Renal cortex interstitium (tissue), 11 donors: ENCODE data around the gene MED31. TPM values are rescaled to one million over a fixed set of nuclear protein-coding genes. Genes with fewer than 3 reads are reported as not detected.

Source experiments
- DNase-seq, 11 donors: peaks; one replicate each; pipeline ENCODE4 v3.0.0-alpha.2; 2013; ENCODE audit warnings: low read depth in 9 of 11, low spot score in 4 of 11; ENCODE audit errors: extremely low read depth in 1 of 11
- polyA plus RNA-seq, 3 donors: library from polyadenylated mRNA; unstranded; fragments of 120-200 nt; gene quantifications; one replicate each; pipeline ENCODE4 v1.2.1, GENCODE V29; 2013; ENCODE audit not compliant: insufficient read length in 3 of 3

The MED31 gene
- polyA plus RNA-seq, 3 donors: 23.2 to 26.7 (median 24.7) TPM

DNA sequence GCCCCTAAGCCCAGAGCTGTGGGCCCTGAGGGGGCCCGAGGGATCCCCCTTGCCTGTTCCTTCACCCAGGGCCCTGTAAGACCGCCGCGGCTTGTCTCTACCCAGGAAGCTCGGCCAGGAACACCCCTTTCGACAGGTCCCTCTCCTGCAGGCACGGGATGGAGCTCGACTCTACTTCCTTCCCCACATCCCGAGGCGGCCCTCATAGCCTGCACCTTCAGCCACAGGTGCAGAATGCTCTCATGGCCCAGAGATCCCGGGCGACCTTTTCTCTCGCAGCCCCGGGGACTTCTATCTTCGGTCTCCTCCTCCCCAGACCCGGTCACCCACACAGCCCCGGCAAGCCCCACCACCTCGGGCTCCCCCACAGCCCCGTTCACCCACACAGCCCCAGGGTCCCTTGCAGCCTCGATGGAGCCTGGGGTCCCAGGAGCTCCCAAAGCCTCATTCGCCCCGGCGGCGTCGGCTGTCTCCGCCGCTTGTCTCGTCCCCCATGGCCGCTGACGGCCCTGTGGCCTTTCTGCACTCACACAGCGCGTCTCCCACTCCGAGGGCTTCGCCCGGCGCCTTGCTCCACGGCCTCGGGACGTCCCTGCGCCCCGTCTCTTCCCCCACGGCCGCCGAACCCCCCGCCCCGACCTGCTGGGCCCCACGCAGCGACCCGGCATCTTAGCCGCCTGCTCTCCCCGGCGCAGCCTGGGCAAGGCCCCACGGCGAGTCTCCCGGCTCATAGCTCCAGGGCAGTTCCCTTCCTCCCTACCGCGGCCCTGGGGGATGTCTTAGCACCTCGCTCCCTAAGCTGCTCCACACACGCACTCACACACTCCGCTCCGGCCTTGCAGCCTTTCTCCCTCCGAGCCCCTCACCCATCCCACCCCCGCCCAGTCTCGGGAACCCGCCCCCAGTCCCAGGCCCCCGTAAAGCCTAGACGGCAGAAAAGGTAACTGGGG lies 11.5 kb downstream of the MED31 start:
- no peak for DNase-seq

DNA sequence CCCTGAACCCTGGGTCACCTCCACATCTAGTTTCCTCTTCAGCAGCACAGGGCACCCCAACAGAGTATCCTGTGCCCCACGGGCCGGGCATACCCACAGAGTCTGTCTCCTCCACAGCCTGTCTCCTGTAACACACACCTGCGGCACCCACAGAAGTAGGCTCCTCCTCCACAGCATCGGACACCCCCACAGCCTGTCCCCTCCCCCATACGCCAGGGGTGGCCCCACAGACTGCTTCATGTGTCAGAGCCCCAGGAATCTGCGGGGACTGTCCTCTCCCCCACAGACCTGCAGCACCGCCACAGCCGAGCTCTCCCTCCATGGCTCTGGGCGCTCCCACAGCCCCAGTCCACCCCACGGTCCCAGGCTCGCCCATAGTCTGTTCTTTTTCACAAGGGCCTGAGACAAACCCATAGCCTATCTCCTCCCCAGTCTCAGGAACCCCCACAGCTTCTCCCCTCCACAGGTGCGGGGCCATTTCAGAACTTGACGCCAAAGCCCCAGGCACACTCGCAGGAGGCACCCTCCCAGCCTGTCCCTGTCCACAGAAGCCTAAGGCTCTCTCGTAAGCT lies 12.3 kb downstream of the MED31 start:
- no peak for DNase-seq

DNA sequence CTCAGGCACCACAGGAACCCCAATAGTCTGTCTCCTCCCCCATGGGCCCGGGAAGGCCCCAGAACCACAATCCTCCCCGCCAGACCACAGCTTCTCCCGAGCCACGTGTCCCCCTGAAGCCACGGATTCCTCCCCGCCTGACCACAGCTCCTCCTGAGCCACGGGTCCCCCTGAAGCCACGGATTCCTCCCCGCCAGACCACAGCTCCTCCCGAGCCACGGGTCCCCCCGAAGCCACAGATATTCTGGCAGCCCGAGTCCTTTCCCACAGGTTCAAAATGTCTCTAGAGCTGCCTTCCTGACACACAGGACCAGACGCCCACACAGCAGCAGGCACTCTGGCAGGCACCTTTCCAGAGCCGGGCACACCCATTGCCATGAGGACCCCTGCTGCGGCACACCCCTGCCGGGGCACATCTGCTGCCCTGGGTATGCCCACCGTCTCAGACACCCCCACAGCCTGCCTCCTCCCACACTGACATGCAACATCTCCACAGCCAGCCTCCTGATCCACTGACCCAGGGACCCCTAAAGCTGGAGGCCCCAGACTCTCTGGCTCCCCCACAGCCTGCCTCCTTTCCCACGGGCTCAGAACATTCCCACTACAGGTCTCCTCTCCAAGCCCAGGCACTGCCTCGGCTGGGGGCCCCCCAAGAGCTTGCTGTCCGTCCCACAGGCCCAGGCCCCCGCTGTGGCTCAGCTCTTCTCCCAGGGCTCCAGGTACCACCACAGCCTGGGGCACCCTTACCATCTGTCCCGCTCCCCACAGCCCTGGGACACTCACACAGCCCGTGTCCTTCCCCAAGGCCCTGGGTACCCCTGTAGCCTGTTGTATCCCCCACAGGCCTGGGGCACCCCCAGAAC lies 13.1 kb downstream of the MED31 start:
- no peak for DNase-seq

DNA sequence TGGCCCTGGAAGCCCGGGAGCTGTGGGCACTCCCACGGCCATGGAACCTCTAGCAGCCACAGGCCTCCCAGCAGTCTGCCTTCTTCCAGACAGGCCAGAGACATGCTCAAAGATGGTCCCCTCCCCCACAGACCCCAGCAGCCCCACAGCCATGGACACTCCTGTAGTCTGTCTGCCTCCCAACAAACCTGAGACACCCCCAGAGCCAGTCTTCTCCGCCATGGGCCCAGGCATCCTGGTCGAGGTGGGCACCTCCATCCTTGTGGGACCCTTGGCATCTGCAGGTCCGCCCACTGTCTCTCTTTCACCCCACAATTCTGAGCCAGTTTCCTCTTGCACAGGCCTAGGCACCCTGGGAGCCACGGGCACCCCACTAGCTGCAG lies 14.0 kb downstream of the MED31 start:
- DNase-seq: no peak

DNA sequence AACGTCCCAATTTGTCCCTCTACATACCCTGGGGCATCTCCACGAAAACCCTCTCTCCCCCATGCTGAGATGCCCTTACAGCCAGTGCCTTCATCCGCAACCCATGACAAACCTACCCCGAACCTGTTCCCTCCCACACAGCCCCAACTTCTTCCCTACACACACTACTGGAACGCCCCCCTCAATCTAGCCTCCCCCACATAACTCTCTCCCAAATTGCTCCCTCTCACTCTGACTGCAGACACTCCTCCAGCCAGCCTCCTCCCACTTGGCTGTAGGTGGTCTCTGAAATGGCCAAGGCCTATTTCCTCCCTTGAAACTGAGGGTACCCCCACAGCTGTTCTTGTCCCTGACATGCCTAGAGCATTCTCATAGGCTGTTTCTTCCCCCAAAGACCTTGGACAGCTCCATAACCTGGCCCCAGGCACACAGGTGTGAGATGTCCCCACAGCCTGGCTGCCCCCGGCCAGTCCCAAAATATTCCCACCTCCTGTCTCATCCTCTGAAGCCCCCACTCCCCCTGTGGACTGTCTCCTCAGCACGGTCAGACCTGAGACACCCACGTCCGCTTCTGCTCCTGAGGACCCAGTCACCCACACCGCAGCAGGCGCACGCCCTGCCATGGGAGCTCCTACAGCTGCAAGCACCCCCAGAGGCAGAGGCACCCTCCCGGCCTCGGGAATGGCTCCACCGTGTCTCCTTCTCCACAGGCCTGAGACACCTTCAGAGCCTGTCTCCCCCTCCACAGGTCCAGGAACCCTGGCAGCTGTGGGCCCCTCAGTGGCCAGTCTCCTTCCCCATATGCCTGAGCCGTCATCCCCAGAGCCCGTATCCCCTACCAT lies 14.6 kb downstream of the MED31 start:
- DNase-seq: no peak

DNA sequence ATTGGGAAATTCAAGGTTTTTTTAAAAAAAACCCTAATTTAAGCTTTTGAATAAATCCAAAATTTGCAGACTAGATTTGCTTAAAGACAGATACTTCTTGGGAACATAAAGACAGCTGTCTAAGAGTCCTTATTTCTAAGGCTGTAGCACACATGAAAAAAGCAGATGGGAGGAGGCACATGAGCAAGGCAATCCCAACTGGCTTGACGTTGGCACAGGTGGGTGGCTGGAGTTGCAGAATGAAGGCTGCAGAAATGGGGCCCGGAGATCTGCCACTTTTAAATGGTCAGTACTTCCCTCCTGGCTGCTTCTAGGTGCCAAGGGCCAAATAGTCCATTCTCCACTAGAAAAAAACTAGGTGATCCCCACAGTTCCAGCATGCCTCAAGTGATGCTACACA lies 15.3 kb downstream of the MED31 start:
- no peak for DNase-seq

DNA sequence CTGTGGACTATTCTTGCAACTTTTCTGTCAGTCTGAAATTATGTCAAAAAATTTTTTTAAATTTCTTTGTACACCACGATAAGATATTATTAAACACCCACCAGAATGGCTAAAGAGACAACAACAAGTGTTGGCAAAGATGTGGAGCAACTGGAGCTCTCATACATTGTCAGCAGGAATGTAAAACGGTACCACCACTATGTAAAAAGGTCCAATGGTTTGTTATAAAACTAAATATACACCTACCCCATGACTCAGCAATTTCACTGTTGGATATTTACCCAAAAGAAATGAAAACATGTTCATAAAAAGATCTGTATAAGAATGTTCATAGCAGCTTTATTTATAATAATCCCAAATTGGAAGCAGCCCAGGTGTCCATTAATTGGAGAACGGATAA lies 18.1 kb downstream of the MED31 start:
- DNase-seq: no peak

DNA sequence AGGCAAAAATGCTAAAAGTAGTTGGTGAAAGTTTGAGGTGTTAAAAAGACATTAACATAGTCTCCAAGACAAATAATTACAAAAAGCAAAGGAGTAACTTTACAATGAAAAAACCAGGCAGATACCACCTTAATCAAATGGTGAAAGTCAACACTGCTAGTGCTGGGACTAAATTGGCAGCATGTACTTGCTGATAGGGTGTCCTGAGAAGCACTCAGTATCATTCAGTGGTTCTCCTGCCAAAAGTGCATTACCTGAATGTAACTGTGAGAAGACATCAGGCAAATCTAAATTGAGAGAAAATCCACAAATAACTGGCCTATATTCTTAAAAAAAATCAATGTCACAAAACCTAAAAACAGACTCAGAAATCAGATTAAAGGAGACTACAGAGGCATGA lies 18.9 kb downstream of the MED31 start:
- DNase-seq: no peak

DNA sequence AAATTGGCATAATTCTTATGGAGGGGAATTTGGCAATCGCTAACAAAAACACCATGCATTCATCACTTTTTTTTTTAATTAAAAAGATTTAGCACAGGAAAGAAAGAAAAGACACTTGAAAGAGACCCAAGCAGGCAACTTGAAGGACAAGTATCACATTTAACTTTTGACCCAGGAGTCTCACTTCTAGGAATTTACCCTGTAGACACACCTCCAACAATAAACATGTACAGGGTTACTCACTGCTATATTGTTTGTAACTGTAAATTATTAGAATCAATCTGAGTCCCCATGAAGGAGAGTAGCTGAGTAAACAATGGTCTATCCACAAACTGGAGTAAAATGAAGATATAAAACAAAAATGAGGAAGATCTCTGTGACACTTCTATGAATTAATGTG lies 21.0 kb downstream of the MED31 start:
- no peak for DNase-seq

DNA sequence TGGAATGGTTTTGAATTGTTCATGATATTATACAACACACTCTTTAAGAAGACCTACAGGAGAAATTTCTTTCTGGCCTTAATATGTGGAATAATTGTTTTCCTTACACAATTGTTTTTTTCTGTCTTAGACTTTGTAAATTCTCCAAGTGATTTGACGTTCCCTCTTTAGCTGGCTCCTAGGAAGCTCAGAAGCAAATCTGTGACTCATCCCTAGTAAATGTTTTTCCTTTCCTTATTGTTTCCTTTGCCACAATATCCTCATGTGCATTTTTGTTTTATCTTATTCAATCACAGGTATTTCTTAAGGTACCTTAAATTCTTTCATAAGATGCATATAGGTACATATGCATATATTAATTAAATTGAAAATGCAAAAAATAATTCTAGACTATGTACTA lies 24.4 kb downstream of the MED31 start:
- DNase-seq: no peak

DNA sequence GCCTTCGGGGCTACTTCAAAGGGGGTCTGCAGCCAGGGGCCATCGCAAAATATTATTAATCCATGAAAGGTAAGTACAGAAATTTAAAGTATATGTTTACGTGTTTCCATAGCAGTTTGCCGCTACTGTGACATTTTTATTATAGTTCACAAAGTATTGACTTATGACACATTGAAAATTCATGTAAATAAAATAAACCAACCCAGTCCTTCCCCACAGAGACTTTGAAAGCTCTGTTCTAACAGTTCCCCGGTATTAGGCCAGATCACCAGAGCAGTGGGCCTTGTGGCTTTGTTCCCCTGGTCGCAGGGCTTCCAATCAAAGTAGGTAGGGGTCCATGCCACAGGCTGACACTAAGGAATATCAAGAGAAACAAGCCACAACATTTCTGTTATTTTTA lies 24.8 kb downstream of the MED31 start:
- DNase-seq: no peak

DNA sequence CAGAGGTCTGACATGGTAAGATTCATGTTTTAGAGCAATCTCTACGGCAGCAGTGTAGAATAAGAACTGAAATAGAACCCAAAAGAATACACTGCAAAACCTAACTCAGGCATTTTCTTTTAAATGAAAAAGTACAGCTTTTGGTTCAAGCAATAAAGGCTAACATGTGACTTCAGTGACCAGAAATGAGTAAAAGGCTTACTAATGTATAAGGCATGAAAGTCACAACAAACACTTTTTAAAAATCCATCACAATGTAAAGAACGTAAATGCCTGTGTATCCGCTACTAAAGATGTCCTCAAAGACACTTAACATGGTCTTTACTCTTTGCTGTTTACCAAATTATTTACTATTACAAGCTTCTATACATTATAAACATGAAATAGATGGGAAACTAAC lies 27.5 kb downstream of the MED31 start:
- DNase-seq: no peak

DNA sequence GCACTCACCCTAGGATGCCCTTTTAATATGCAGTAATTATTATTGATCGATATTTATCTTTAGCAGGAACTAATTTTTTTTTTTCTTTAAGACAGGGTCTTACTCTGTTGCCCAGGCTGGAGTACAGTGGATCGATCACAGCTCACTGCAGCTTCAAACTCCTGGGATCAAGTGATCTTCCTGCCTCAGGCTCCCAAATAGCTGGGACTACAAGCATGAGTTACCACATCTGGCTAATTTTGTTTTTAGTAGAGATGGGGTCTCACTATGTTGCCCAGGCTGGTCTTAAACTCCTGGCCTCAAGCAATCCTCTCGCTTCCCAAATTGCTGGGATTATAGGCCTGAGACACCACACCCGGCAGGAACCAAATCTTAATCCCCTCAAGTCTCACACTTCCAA lies 40.2 kb downstream of the MED31 start:
- DNase-seq: no peak

DNA sequence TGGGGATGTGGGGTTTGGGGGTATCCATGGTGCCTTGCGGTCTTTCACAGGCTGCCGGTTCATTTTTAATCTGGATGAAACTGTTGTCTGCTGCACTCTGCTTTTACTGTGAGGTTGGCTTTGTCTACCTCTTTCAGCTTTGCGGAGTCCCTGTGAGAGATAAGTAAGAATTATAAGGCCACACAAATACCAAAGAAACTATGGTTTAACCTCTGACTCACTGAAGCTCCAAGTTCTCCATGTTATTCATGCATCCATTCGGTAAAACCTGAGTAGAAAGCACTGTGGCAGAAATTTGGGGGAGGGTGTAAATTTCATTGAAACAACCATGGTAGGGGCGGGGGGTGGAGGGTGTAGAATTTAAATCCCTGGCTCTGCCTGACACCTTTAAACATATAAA lies 41.4 kb downstream of the MED31 start:
- DNase-seq: no peak

DNA sequence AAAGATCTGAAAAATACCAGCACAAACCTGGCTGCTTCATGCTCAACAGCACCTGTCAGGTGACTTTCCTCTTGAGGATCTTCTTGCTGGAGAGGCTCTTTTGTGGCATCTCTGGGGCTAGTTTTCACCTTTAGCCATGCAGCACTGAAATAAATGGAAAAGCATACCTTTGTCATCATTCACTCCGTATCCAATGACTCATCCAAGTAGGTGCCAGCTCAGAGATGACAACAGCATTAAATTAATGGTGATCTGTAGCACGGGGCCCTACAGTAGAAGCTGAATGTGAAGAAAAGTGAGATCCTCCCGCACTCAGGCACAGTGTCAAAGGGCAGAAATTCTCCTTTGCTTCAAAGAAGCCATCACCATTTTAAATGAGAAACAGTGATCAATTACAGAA lies 43.1 kb downstream of the MED31 start:
- no peak for DNase-seq

DNA sequence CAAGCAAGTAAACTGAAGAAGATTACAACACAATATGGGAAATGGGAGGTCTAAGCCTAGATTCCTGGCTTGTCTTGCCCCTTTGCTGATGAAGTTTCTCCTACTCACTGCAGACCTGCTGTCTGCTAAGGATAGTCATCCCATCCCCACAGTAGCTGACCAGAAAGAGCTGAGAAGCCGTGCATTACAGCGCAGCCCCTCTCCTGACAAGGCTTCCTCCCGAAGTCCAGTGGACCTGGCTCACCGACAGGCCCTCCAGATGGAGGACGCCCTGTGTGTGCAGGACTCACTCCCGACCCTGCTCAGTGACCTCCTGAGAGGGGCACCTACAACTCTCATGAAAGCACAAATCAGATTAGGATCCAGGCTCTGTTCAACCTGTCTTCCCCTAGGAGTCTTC lies 46.3 kb downstream of the MED31 start:
- DNase-seq: no peak

DNA sequence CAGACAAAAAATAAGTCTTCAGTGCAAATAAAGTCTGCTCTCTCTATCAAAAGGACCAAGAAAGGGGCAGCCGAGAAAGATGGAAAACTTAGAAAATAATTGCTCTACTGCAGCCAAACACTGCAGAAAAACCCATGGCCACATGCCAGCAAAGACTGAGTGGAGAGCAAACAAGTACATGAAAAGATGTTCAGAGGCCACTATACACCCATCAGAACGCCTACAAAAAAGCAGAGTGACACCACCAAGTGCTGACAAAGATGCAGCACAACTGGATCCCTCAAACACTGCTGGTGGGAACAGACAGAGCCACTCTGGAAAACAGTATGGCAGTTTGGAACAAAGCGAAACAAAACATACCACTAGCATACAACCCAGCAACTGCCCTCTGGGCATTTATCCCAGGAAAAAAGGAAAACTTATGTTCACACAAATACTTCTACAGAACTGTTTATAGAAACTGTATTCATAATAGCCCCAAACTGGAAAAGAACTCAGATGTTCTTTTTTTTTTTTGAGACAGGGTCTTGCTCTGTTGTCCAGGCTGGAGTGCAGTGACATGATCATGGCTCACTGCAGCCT lies 47.6 kb downstream of the MED31 start:
- DNase-seq: peak in 3 of 11 donors; percentile 17 to 21 (median 17)

DNA sequence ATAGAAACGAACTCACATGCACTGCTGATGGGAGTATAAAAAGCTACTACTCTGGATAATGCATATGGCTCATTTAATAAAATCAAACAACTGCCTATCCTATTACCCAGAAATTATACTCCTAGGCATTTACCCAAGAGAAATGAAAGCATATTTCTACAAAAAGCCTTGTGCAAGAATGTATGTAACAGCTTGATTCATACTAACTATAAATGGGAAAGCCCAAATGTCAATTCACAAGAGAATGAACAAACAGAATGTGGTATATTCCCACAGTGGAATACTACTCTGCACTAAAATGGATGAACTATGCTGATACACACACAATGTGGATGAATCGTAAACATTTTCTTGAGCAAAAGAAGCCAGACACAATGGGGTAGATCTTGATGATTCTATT lies 49.3 kb downstream of the MED31 start:
- DNase-seq: no peak

DNA sequence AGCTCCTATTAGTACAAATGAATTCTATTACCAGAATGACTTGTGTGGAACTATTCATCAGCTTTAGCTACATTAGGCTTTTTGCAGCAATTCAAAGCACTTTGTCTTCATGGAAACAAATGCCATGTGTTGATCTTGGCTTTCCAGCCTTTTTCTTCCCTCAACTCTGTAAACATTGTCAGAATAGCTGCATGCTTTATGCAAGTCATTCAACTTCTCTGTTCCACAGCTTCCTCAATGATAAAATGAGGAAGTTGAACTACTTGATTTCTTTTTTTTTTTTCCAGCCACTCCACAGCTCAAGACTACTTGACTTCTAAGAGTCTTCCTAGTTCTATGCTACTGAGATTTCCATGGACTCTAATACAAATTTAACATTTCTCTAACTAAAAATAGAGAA lies 52.0 kb downstream of the MED31 start:
- DNase-seq: no peak
